NCI-H2171 (cell line): ENCODE data around the gene SYT17.
A peak's percentile ranks its signal among the peaks of the same experiment; 100 is the strongest.

Source experiments
- DNase-seq: peaks from one replicate; lab custom pipeline; 2025; lab: John Stamatoyannopoulos, UW

SYT17 gene

DNA sequence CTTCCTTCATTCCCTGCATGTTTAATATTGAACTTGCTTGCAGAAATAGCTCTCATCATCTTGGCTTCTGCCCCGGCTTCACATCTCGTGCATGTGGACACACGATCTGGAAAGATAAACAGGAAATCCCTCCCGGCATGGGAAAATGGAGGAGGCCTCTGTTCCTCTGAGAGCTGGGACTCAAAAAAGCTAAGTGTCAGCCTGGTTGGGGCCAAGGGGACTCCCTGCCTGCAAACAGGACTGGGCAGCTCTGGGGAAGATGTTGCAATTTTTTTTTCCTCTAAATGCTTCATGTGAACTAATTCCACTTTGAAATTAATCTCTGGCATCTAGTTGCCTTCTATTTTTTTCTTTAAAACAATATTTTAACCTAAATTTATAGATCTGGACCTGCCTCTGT, 29.4 kb upstream of the SYT17 start:
- peak; percentile 28 for DNase-seq

DNA sequence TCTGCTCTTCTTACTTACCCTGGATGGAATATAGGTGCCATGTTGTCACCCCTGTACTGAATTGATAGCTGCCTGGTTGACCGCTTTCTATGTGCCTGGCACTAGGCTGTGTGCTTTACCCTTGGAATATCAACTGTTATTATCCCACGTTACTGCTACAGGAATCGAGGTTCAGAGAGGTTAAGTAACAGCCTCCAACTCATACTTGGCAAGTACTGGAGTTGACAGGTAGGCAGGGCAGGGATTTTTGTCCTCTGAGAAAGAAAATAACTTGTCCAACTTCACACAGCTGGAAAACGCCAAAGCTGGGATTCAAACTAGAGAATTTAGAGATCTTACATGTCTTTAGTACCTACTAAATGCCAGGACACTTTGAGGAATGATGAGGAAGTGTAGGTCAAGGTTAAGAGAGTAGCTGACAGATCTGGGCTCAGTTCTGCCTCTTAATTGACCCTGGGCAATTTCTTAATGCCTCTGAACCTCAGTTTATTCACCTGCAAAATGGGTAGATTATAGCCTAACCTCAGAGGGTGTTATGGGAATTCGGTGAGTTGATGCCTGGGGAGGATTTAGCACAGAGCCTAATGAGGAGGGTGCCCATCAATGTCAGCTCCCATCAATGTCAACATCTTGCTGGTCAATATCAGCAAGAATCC, 28.5 kb upstream of the SYT17 start:
- no peak for DNase-seq

DNA sequence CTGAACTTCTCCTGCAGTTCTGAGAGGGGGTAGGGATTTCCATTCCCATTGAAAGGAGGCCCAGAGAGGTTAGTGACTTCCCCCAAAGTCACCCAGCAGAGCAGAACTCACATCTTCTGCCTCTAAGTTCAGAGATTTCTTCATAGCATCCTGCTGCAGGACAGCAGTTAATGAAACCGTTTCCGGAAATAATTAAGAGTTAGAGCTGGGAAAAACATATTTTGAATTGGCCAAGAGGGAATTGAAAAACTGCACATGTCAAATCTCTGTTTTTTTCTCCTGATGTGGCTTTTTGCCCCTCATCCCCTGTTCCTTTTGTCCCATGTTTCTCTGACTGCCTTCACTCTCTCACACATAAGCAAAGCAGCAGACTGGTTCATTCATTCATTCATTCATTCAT, 27.6 kb upstream of the SYT17 start:
- no peak for DNase-seq

DNA sequence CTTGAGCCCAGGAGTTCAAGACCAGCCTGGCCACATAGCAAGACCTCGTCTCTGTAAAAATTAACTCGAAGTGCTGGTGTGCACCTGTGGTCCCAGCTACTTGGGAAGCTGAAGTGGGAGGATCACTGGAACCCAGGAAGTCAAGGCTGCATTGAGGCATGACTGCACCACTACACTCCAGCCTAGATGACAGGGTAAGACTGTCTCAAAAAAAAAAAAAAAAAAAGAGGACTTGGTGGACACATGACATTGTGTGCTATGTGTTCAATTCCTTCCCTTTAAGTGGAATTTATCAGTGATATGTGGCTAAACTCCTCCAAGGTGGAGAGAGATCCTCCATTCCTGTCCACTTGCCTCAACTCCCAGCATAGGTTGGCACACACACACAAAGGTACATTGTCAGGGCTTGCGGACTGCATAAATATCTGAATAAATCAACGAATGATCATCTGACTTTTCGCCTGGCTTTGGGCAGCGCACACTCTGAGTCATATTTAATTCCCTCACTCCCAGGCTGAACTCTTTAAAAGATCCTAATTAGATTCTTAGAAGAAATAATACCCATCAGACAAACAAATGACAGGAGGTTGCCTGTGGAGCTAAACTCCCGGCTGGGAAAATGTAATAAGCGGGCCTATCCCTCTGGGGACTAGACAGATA, 25.0 kb upstream of the SYT17 start:
- no peak for DNase-seq

DNA sequence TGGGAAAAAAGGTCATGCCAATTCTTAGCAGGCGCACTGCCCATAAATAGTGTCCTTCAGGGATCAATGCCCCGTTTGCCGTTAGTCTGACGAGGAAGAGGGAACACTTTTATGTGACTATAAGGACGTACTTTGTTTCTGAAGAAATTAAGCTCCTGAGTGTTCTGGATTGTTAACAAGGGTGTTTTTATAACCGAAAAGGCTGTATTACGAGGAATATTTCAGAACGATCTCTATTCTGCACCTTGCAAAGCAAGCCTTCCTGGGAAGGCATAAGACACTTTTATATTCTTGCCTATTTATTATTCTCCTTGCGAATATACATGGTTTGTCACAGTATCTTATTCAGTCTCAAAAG, 24.5 kb upstream of the SYT17 start:
- DNase-seq = no peak

DNA sequence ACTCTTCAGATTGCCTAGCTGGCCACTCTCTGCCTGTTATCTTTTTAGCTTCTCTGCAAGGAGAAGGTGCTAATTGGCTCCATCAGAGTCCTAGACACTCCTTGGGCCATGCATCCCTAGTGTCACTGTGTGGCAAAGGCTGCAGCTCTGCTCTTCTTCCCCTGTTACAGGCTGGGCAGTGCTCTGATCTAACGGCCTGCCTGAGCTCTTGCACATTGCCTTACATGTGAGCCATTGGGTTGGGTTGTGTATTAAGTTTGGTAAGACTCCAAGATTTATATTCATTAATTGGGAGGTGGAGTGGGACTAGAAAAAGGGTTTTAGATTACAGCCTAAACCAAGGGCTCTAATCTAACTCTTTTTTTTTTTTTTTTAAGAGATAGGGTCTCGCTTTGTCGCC, 23.0 kb upstream of the SYT17 start:
- DNase-seq = no peak

DNA sequence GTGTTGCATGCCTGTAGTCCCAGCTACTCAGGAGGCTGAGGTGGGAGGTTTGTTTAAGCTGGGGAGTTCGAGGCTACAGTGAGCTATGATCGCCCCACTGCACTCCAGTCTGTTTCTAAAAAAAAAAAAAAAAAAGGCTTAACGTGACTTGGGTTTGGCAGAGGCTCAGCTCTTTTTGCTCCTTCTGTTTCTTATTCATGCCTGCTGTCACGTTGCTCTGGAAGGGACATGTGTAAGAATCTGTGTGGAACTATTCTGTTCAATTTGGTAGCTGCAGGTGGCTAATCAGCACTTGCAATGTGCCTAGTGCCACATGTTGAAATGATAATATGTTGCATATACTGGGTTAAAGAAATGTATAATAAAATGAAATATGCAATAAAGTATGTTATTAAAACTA, 20.9 kb upstream of the SYT17 start:
- DNase-seq = peak; percentile 28

DNA sequence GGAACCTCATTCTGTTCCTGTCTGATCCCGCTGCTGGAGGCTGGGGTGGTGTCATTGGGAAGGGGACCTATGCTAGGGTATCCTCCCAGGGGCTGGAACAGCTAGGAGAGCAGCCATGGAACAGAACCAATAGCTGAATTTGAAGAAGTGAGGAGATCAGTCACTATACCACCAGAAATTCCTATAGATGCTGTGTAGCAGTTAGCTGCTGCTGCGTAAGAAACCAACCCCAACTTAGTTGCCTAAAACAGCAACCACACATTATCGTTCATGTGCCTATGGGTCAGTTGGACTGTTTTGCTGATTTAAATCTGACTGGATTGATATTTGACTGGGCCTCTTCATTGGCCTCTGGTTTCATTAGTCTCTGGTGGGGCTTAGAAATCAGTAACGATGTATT, 20.4 kb upstream of the SYT17 start:
- DNase-seq = no peak

DNA sequence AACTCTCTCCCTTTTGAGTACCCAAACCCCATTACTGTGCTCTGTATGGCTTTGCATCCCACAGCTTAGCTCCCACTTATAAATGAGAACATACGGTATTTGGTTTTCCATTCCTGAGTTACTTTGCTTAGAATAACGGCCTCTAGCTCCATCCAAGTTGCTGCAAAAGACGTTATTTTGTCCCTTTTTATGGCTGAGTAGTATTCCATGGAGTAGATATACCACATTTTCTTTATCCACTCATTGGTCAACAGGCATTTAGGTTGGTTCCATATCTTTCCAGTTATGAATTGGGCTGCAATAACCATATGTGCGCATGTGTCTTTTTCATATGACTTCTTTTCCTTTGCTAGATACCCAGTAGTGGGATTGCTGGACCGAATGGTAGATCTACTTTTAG, 19.9 kb upstream of the SYT17 start:
- no peak for DNase-seq

DNA sequence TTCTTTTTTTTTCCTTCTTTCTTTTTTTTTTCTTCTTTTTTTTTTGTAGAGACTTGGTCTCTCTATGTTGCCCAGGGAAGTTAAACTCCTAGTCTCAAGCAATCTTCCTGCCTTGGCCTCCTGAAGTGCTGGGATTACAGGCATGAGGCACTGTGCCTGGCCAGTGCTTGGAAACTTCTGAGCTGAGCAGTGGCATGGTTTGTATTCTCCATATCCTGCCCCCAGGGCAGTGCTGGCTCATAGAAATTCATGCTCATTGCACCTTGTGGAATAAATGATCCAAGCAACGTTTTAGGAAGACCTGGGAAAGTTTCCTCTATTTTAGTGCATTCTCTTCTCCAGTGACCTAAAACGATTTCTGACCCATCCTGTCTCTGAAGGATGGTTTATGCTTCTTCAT, 16.7 kb upstream of the SYT17 start:
- no peak for DNase-seq

DNA sequence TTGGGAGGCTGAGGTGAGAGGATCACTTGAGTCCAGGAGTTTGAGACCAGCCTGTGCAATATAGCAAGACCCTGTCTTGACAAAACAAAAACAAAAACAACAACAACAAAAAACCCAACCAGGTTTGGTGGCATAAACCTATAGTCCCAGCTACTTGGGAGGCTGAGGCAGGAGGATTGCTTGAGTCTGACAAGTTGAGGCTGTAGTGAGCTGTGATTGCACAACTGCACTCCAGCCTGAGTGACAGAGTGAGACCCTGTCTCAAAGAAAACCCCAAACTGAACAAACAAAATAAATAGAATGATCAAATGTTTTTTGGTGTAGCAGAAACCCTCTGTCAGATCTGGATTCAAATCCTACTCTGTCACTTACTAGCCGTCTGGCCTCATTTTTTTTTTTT, 16.0 kb upstream of the SYT17 start:
- DNase-seq = no peak

DNA sequence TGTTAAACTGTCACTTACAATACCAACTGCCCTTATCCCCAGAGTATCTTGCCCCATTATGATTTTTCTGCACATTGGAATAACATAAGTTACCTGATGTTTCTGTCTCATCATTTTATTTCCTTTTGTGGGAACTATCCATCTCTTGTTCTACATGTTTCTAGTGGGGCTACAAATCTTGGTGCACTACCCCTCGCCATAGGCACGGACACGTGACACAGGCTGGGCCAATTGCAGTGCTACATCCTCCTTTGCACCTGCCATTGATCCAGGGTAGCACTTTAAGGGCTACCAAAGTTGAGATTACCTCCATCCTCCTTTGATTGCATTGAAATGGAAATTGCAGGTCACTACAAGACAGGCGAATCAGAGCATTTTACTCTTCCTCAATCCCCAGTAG, 14.2 kb upstream of the SYT17 start:
- peak; percentile 71 for DNase-seq

DNA sequence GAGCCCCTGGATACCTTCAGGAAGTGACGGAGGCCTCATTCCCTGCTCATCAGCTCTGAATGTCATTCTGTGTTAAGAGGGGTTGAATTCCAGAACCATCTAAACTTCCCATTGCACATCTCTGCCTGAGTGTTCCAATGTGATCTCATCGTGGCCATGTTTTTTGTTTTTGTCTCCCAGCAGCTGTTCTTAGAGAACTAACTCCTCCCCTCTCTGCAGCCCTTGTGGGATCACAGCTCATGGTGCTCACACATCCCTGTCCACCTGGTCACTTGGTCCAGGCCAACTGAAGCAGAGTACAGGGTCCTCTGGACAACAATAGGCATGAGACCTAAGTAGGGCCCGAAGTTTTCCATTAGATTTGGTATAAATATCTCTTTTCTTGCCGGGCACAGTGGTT, 6.0 kb upstream of the SYT17 start:
- DNase-seq = no peak

DNA sequence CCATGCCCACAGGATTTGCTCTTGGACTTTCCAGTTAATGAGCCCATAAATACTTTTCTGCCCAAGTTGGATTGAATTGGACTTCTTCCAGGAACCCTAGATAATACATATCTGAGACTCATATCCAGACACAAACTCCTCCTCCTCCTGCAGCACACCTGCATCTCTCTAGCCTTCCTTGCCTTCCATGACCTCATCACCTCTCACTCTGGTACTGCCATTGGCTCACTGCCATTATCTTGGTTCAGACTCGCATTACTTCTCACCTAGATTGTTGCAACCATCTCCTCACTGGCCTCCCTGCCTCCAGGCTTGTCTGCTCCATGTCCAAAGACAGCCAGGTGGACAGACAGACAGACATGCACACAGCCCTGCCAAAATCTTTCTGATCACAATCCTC, 4.8 kb upstream of the SYT17 start:
- no peak for DNase-seq

DNA sequence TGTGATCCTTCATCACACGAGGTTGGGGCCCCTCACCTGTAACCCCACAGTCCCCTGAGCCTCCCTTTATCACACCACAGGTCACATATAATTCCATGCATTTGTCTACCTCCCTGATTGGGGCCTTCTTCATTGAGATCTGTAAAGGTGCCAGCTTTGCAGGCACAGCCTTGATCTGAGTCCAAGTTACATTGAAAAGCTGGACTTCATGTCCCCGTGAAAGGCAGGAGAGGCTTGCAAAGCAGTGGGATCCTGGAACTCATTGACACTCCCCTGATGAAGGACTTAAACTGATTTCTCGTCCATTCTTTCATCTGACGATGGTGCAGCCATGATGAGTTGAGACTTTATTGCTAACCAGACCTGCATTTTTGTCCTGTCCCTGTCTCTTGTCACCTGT, 3.8 kb upstream of the SYT17 start:
- DNase-seq = no peak

DNA sequence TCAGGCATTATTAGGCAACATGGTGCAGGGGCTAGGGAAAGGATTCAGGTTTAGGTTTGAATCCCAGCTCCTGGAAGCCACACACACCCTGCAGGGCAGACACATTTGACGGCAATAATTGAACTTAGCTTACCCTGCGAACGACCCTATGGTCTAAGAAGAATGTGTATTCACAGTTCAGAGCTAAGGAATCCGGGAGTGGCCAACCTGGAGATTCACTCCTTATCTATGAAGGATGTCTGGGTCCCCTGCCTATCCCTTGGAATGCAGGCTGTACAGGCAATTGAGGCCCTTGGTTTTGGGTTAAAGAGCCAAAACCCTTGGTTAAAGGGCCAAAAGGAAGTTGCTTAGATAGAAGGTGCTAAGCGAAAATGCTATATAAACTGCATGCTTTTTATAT, 2.9 kb upstream of the SYT17 start:
- DNase-seq = no peak

DNA sequence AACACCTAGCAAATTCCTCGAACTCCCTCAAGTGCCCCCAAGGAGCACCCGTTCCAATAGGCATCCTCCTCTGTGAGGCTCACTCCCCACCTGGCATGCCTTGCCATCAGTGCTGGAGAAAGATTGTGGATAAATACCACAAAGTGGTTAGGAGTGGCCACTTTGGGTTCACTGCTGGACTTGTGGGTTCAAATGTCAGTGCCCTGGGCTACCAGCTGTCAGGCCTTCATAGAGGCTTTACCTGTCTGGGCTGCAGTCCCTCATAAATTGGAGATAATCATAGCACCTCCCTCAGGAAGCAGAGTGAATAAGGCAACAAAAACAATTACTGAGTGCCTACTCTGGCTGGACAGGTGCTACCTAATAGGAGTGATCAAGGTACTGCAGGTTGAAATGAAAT, 1.5 kb upstream of the SYT17 start:
- DNase-seq = no peak

DNA sequence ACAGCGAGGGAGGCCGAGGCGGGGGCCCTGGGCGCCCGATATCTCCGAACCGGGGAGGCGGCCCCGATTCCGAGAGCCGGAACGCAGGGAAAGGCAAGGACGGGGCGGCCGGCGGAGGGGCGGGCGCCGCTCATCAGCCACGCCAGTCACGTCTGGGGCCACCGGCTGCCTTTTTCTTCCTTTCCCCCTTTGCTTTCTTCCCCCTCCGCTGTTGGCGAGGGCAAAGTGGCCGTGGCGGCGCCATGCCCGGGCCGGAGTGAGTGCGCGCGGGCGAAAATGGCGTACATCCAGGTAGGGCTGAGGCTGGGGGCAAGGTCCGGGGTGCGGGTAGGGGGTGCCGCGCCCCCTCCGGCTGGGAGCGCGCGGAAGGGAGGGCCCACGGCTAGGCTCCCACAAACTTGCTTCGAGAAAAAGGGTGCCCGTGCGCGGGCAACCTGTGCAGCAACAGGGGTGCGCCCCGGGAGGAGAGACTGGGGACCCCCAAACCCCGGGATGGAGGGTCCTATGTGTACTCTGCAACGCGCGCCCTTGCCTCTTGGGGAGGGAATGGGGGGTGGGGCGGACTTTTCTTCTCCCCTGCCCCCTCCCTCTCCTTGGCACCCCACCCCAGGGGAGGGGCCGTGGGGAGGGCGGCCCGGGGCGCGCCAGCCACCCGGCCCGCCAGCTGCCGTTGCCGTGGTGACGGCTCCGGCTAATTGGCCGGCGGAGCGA, 486 bp downstream of the SYT17 start:
- DNase-seq = peak; percentile 31

DNA sequence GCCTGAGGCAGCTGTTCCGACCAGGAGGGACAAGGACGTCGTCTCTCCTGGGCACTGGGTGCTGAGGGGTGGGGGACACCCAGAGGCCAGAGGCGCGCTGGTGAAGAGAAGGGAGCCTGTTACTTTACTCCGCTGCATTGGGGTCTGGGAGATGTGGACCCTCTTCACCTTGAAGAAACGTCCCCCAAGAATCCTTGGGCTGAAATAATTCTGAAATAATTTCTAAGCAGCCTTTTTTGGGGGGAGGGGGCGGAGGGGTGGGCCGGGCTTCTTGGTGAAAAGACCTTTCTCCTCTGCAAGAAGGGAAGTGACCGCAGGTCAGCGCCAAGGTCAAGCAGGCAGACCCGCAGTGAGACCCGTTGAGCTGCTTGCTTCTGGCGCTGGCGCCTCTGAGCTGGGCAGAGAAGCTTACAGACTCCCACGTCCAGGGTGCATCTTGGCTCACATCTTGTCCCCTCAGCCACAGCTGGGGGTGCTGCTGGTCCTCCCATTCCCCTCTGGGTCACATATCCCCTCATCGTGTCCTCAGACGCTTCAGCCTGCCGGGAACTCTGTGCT, 1.1 kb downstream of the SYT17 start:
- DNase-seq = no peak

DNA sequence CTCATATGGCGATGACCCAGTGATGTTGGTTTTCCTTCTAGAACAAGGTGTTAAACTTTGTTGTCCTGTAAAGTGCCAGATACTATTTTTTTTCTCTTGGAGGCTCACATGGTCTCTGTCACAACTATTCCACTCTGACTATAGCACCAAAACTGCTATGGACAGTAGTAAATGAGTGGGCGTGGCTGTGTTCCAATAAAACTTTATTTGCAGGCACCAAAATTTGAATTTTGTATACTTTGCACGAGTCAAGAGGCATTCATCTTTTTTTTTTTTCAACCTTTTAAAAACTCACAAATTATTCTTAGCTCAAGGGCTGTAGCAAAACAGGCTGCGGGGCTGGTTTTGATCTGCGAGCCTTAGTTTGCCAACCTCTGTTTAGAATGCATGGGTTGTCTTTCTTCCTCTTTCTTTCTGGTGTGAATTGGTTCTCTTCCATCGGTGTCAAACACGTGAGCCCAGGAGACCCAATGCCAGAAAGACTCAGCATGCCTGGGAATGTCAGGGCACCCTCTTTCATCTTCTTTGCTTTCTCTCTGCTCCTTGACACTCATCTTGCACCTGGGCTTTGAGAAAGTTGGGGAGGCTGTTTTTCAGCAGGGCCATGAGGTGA, 2.1 kb downstream of the SYT17 start:
- DNase-seq = no peak

DNA sequence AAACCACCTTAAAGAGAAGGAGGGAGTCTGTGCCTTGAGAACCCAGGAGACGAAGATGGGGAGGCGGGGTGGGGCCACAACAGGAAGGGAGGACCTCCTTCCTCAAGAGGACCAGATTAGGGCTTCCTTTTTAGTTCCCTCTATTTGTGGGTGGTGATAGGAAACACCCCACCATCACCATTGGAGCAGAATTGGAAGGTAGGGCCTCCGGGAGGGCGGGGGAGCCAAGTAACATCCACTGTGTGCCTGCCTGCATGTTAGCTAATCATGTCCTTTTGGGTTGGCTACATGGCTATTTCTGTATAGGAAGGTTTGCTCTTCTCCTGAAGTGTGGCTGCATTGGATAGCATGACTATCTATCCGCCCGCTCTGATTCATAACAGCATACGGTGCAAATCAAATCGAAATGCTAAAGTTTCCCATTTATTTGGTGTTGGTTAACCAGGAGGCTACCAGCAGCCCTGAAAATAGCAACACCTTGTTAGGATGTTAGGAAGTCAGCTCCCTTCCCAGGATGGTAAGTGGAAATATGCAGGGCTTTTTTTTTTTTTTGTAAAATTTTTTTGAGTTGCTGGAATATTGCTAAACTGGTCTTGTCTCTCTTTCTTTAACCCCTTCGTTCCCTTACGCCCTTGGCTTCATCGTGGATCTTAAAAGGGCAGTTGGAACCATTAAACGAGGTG, 4.2 kb downstream of the SYT17 start:
- DNase-seq = no peak

DNA sequence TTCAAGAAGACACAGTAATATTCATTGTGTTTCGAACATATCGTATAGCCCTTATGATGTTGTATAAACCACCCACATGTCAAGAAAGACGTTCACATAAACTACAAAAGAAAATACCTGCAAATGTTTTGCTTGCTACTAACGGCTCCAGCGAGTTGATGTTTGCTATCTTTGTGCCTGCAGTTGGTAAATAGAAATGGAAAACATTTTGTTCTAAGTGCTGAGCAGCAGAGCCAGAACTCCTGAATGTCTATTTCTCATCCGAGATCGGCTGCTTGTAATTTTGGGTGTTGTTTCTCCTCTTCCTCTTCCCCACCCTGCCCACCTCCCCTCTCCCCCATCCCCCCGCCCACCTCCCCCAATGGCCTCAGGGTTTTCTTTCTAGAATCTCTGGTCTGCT, 5.0 kb downstream of the SYT17 start:
- no peak for DNase-seq
